Activated naive CD4-positive, alpha-beta T cell treated with anti-CD3 and anti-CD28 coated beads, Interleukin-2, amount 50 U/mL, for 24 hours (primary cell): ENCODE results near the gene TAF10.

ENCODE experiments used
- H3K27ac Mint-ChIP-seq: one replicate; pipeline ENCODE4 v1.8.0; 2021; ENCODE audit warnings: mild to moderate bottlenecking, mixed read lengths
- H3K27me3 Mint-ChIP-seq: one replicate; pipeline ENCODE4 v1.8.0; 2021; ENCODE audit warnings: mixed read lengths
- H3K36me3 Mint-ChIP-seq: one replicate; pipeline ENCODE4 v1.8.0; 2021; ENCODE audit warnings: mixed read lengths
- H3K4me1 Mint-ChIP-seq: one replicate; pipeline ENCODE4 v1.8.0; 2021; ENCODE audit warnings: mixed read lengths
- H3K4me3 Mint-ChIP-seq: one replicate; pipeline ENCODE4 v1.8.0; 2021; ENCODE audit warnings: mild to moderate bottlenecking, mixed read lengths
- H3K9me3 Mint-ChIP-seq: one replicate; pipeline ENCODE4 v1.8.0; 2021; ENCODE audit warnings: mixed read lengths

TAF10 gene

GRCh38 chr11:6632116-6633073, 20.4 kb upstream of the TAF10 start:
- Mint-ChIP-seq H3K36me3 (peaks cover 4% of the 10 kb centered on the region), H3K4me1 (peaks cover 11% of the 10 kb centered on the region), H3K4me3 (no peak overlapping the region), H3K27ac (no peak overlapping the region), H3K27me3 (no peaks in the 10 kb centered on the region), H3K9me3 (no peaks in the 10 kb centered on the region)

DNA sequence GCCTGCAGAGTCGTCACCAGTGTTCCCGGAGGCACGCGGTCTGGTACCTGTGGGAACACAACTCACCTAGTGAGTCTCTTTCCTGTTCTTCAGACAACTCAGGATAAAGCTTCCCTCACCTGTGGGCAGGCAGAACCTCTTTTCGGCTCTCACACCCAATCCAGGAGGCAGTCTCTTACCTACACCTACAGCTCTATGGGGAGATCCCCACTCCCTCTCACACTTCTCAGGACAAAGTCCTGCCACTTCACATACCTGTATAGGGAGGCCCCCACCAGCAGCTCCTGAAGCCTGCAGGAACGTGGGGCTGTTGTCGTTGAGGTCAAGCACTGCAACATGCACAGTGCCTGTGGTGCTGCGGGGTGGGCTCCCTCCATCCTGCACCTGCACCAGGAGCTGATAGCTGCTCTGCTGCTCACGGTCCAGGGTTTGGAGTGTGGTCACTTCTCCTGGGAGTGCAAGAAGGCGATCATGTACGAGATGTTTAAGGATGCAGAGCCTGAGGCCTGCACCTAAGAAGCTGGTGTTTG, 19.4 kb upstream of the TAF10 start:
- no peaks in the 10 kb centered on the region for H3K27me3 Mint-ChIP-seq
- peaks cover 20% of the 10 kb centered on the region for H3K4me1 Mint-ChIP-seq
- peaks cover 4% of the 10 kb centered on the region for H3K36me3 Mint-ChIP-seq
- H3K4me3 Mint-ChIP-seq, result no peak overlapping the region
- H3K9me3 Mint-ChIP-seq, result no peaks in the 10 kb centered on the region
- H3K27ac Mint-ChIP-seq, result no peak overlapping the region

GRCh38 chr11:6630632-6631291, 18.7 kb upstream of the TAF10 start:
- H3K9me3 Mint-ChIP-seq, result no peaks in the 10 kb centered on the region
- no peak overlapping the region for H3K27ac Mint-ChIP-seq
- H3K27me3 Mint-ChIP-seq, result no peaks in the 10 kb centered on the region
- no peak overlapping the region for H3K4me3 Mint-ChIP-seq
- peaks cover 4% of the 10 kb centered on the region for H3K36me3 Mint-ChIP-seq
- peaks cover 22% of the 10 kb centered on the region for H3K4me1 Mint-ChIP-seq

DNA sequence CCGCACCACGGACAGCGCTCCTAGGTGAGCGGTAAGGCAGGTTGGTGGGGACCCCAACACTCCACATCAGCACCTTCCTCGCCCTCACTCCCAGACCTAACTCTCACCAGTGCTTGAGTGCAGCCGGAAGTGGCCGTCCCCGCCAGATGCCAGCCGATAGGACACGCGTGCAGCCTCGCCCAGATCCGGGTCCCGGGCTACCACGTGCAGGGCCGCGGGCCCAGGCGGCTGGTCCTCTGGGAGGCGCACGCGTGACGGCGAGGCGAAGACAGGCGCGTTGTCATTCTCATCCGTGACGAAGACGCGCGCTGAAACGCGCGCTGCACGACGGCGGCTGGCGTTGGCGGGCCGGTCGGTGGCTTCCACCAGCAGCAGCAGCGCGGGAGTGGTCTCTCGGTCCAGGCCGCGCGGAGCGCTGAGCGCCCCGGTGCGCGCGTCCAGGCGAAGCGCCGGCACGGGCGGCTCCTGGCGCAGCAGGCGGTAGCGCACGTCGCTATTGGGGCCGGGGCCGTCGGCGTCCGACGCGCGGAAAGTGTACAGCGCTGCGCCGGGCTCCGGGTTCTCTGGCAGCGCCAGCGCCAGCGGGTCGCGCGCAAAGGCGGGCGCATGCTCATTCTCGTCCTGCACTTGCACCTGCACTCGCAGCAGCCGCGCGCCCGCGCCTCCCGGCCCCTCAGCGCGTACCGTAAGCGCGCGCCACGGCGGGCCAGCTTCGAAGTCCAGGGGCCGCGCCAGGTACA, 18.0 kb upstream of the TAF10 start:
- H3K4me1 Mint-ChIP-seq, result peaks cover 22% of the 10 kb centered on the region
- no peaks in the 10 kb centered on the region for H3K9me3 Mint-ChIP-seq
- H3K36me3 Mint-ChIP-seq, result peaks cover 4% of the 10 kb centered on the region
- H3K4me3 Mint-ChIP-seq, result no peak overlapping the region
- H3K27me3 Mint-ChIP-seq, result no peaks in the 10 kb centered on the region
- no peak overlapping the region for H3K27ac Mint-ChIP-seq

GRCh38 chr11:6629573-6629891, 17.5 kb upstream of the TAF10 start:
- Mint-ChIP-seq H3K4me3 (no peak overlapping the region), H3K9me3 (no peaks in the 10 kb centered on the region), H3K27ac (no peak overlapping the region), H3K27me3 (no peaks in the 10 kb centered on the region), H3K4me1 (peaks cover 22% of the 10 kb centered on the region), H3K36me3 (peaks cover 4% of the 10 kb centered on the region)

GRCh38 chr11:6628526-6628925, 16.5 kb upstream of the TAF10 start:
- no peaks in the 10 kb centered on the region for H3K9me3 Mint-ChIP-seq
- H3K27ac Mint-ChIP-seq, result peak overlapping the region; percentile 52
- H3K27me3 Mint-ChIP-seq, result no peaks in the 10 kb centered on the region
- peaks cover 4% of the 10 kb centered on the region for H3K36me3 Mint-ChIP-seq
- no peak overlapping the region for H3K4me3 Mint-ChIP-seq
- peaks cover 22% of the 10 kb centered on the region for H3K4me1 Mint-ChIP-seq

- H3K4me1 Mint-ChIP-seq, result peaks cover 22% of the 10 kb centered on the region
- H3K36me3 Mint-ChIP-seq, result peaks cover 4% of the 10 kb centered on the region
- H3K9me3 Mint-ChIP-seq, result no peaks in the 10 kb centered on the region
- H3K4me3 Mint-ChIP-seq, result peak overlapping the region; percentile 5
- no peaks in the 10 kb centered on the region for H3K27me3 Mint-ChIP-seq
- H3K27ac Mint-ChIP-seq, result peak overlapping the region; percentile 26
These were observed 15.8 kb upstream of the TAF10 start for GRCh38 chr11:6627762-6628241.

- Mint-ChIP-seq H3K27me3 (no peaks in the 10 kb centered on the region), H3K4me1 (peaks cover 22% of the 10 kb centered on the region), H3K27ac (peak overlapping the region; percentile 46), H3K9me3 (no peaks in the 10 kb centered on the region), H3K4me3 (peak overlapping the region; percentile 5), H3K36me3 (peaks cover 4% of the 10 kb centered on the region)
These were observed 15.2 kb upstream of the TAF10 start for GRCh38 chr11:6626971-6627761.

DNA sequence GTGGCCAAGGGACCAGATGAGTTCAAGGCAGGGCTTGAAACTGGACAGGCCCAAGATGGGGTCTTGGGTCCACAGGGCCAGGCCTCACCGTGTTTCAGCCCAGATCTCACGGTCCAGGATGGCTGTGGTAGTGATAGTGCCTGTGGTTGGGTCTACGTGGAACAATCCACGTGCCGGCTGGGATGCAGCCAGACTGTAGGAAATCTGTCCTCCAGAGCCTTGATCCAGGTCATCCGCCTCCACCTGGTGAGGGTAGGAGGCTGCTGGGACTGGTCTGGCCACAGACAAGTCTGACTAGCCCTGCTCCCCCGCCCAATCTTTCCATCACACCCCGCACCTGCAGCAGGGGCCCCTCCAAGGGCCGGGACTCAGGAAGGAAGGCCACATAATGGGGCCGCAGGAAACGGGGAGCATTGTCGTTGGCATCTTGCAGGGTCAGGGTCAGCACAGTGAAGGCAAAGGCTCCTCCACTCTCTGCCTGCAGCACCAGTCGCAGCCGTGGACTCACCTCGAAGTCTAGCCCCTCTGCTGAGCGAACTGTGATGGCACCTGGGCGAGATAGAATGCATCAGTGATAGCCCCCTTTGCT, 13.9 kb upstream of the TAF10 start:
- Mint-ChIP-seq H3K36me3 (no peaks in the 10 kb centered on the region), H3K9me3 (no peaks in the 10 kb centered on the region), H3K27ac (peak overlapping the region; percentile 12), H3K27me3 (no peaks in the 10 kb centered on the region), H3K4me3 (no peak overlapping the region), H3K4me1 (peaks cover 22% of the 10 kb centered on the region)

- Mint-ChIP-seq H3K36me3 (no peaks in the 10 kb centered on the region), H3K27me3 (no peaks in the 10 kb centered on the region), H3K9me3 (no peaks in the 10 kb centered on the region), H3K4me1 (peaks cover 22% of the 10 kb centered on the region), H3K27ac (no peak overlapping the region), H3K4me3 (no peak overlapping the region)
These were observed 13.3 kb upstream of the TAF10 start for GRCh38 chr11:6625156-6625831.

GRCh38 chr11:6623391-6624363, 11.7 kb upstream of the TAF10 start:
- Mint-ChIP-seq H3K36me3 (no peaks in the 10 kb centered on the region), H3K4me3 (no peak overlapping the region), H3K27me3 (no peaks in the 10 kb centered on the region), H3K4me1 (peaks cover 22% of the 10 kb centered on the region), H3K27ac (no peak overlapping the region), H3K9me3 (no peaks in the 10 kb centered on the region)

DNA sequence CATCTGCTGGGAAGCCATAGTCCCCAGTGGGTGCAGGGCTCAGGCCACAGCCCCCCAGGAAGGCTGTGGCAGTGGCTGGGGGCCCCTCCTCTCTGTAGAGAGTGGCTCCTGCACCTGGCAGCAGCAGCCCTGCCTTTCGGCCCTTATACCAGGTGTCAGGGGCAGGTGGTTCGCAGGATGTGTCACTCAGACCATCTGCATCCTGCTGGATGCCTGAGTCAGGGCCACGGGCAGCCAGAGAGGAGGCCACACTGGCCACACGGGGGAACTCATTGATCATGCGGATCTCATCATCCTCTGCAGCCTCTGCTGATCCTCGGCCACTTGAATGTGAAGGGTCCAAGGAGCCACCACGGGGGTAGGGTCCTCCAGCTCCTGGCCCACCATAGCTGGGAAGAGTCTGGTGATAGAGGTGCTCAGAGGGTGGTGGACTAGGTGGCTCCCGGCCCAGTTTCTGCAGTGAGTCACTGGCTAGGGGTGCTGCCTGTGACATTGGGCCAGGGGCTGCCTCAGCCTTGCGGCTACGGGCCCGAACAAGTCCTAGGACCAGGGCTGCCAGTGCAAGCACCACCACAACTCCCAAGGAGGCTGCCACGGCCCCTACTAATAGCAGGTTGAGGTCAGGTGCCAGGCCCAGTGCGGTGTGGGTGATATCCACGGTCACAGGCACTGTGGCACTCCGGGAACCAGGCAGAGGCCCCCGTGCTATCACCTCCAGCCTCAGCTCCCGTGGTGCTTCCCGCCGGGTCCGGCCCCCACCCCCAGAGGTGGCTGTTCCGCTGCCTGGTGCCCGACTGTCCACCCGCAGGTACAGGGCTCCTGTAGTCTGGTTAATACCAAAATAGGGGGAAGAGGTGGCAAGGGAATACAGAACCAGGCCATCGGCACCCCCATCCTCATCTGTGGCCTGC, 10.5 kb upstream of the TAF10 start:
- H3K27me3 Mint-ChIP-seq, result no peaks in the 10 kb centered on the region
- H3K4me3 Mint-ChIP-seq, result no peak overlapping the region
- peaks cover 13% of the 10 kb centered on the region for H3K4me1 Mint-ChIP-seq
- H3K27ac Mint-ChIP-seq, result no peak overlapping the region
- no peaks in the 10 kb centered on the region for H3K9me3 Mint-ChIP-seq
- H3K36me3 Mint-ChIP-seq, result no peaks in the 10 kb centered on the region
